Keratinocyte (primary cell): Measurements from ENCODE around the gene KCNC1. TPM values are rescaled to one million over a fixed set of nuclear protein-coding genes. Genes with fewer than 3 reads are reported as not detected.

ENCODE experiments used
- DNase-seq: peaks from one replicate; pipeline ENCODE4 v3.0.0-alpha.2; 2011; ENCODE audit warnings: low read depth, missing footprints, low spot score
- FAIRE-seq: peaks from 2 replicates; lab custom pipeline; 2011; peaks lifted over from hg19 to GRCh38; lab: Jason Lieb, UNC
- H2AFZ ChIP-seq: 2 replicates; pipeline ENCODE4 v1.6.0; 2012; ENCODE audit warnings: low read length, control low read depth, inconsistent platforms; ENCODE audit not compliant: control insufficient read depth
- H3K27ac ChIP-seq: 2 replicates; pipeline ENCODE4 v1.5.1; 2011; ENCODE audit warnings: low read length; ENCODE audit not compliant: control insufficient read depth, insufficient read depth
- H3K27me3 ChIP-seq: 3 replicates; pipeline ENCODE4 v1.6.0; 2011; ENCODE audit warnings: low read length; ENCODE audit not compliant: control insufficient read depth, insufficient read depth; ENCODE audit errors: extremely low read depth
- H3K36me3 ChIP-seq, 2 experiments: 2 replicates in 1 of 2; 3 replicates in 1 of 2; pipeline ENCODE4 v1.5.1; 2011; ENCODE audit warnings: low read length in 2 of 2, mild to moderate bottlenecking in 1 of 2; ENCODE audit not compliant: control insufficient read depth in 2 of 2, insufficient read depth in 2 of 2; ENCODE audit errors: extremely low read depth in 1 of 2
- H3K4me1 ChIP-seq: 3 replicates; pipeline ENCODE4 v1.5.1; 2011; ENCODE audit warnings: low read length; ENCODE audit not compliant: control insufficient read depth, insufficient read depth; ENCODE audit errors: extremely low read depth
- H3K4me2 ChIP-seq: 3 replicates; pipeline ENCODE4 v1.6.0; 2011; ENCODE audit warnings: low read depth, low read length; ENCODE audit not compliant: control insufficient read depth, insufficient read depth; ENCODE audit errors: extremely low read depth
- H3K4me3 ChIP-seq, 3 experiments: fragments of 200-600 bp in 1 of 3; sonication (generic) in 1 of 3; 2 replicates in 2 of 3; 3 replicates in 1 of 3; pipeline ENCODE4 v1.5.1; 2011 to 2016; ENCODE audit warnings: low read length in 3 of 3, mild to moderate bottlenecking in 3 of 3, control low read depth in 2 of 3, inconsistent platforms in 1 of 3, low read depth in 1 of 3, mixed read lengths in 1 of 3, mixed run types in 1 of 3, moderate library complexity in 1 of 3; ENCODE audit not compliant: control insufficient read depth in 2 of 3, insufficient read depth in 2 of 3; ENCODE audit errors: extremely low read depth in 1 of 3
- H3K79me2 ChIP-seq: 2 replicates; pipeline ENCODE4 v1.6.0; 2012; ENCODE audit warnings: low read length; ENCODE audit not compliant: control insufficient read depth, insufficient read depth
- H3K9ac ChIP-seq: 3 replicates; pipeline ENCODE4 v1.6.0; 2011; ENCODE audit warnings: low read length; ENCODE audit not compliant: control insufficient read depth, insufficient read depth; ENCODE audit errors: extremely low read depth
- H3K9me1 ChIP-seq: 3 replicates; pipeline ENCODE4 v1.6.0; 2011; ENCODE audit warnings: low read length; ENCODE audit not compliant: control insufficient read depth, insufficient read depth; ENCODE audit errors: extremely low read depth
- H3K9me3 ChIP-seq: 2 replicates; pipeline ENCODE4 v1.5.1; 2012; ENCODE audit warnings: low read depth, low read length; ENCODE audit not compliant: control insufficient read depth
- H4K20me1 ChIP-seq: 3 replicates; pipeline ENCODE4 v1.6.0; 2011; ENCODE audit warnings: low read length; ENCODE audit not compliant: control insufficient read depth, insufficient read depth; ENCODE audit errors: extremely low read depth
- CTCF ChIP-seq, 3 experiments: IDR thresholded peaks in 1 of 3; conservative IDR thresholded peaks in 1 of 3; optimal IDR thresholded peaks in 1 of 3; 2 replicates in 2 of 3; 3 replicates in 1 of 3; pipeline versions ENCODE3 to v1.5.1; 2011; ENCODE audit warnings: low read length in 3 of 3, mild to moderate bottlenecking in 3 of 3, moderate library complexity in 2 of 3, control low read depth in 1 of 3, inconsistent platforms in 1 of 3; ENCODE audit not compliant: insufficient read depth in 2 of 3; ENCODE audit errors: extremely low read depth in 1 of 3
- EZH2 ChIP-seq: IDR thresholded peaks from one replicate; pipeline ENCODE4 v1.6.1; 2012; ENCODE audit warnings: inconsistent platforms, mild to moderate bottlenecking, low read length, moderate library complexity
- dilution Hi-C: fragments of 300-500 bp; cut with MboI; formaldehyde crosslinking; loops from one replicate; pipeline ENCODE4 v1.7.0; 2020; ENCODE audit warnings: low sequenced_read_pairs; ENCODE audit not compliant: extremely low pct_ligation_motif_present
- polyA plus RNA-seq, 5 experiments: library from polyadenylated mRNA; depleted of rRNA in 3 of 5; stranded (reverse) in 3 of 5; stranded (forward) in 1 of 5; unstranded in 1 of 5; fragments of >200 nt; gene quantifications; 1 replicate in 1 of 5; 2 replicates in 3 of 5; 3 replicates in 1 of 5; pipeline versions ENCODE4 v1.2.1 to v1.2.3, GENCODE V29; 2011 to 2012; ENCODE audit warnings: missing spikeins in 2 of 5, low read depth in 1 of 5, low replicate concordance in 1 of 5

Gene KCNC1
- polyA plus RNA-seq, 1 donor (not counting 4 experiments of a cell fraction or from before 2014, with no cell fraction given): not detected

- Histone ChIP-seq H3K4me3 (no peak overlapping the region), H3K9me1 (no peaks in the 10 kb centered on the region), H3K36me3 (no peaks in the 10 kb centered on the region), H3K4me1 (no peaks in the 10 kb centered on the region), H3K27me3 (no peaks in the 10 kb centered on the region), H3K9ac (no peak overlapping the region), H3K27ac (no peak overlapping the region), H3K9me3 (no peaks in the 10 kb centered on the region), H3K4me2 (no peak overlapping the region), H3K79me2 (no peaks in the 10 kb centered on the region), H2AFZ (no peak overlapping the region), H4K20me1 (no peaks in the 10 kb centered on the region)
- FAIRE-seq: no peak
- dilution Hi-C loops: no loop called here
- no peak for DNase-seq
- TF ChIP-seq CTCF (optimal IDR thresholded peaks at IDR 0.05 in 1 of 3, IDR thresholded peaks at IDR 0.05 in 1 of 3, conservative IDR thresholded peaks at IDR 0.05 in 1 of 3; ENCODE audit: extremely low read depth in 1 of 3, insufficient read depth in 2 of 3, low read length in 3 of 3) (no peak), EZH2 (no peak)
These were observed 34.6 kb downstream of the KCNC1 start for GRCh38 chr11:17769218-17769617.

GRCh38 chr11:17770048-17770652, 35.6 kb downstream of the KCNC1 start:
- FAIRE-seq: no peak

More at GRCh38 chr11:17770048-17770652, 35.6 kb downstream of the KCNC1 start:
- H3K79me2 ChIP-seq: no peaks in the 10 kb centered on the region
- no peak overlapping the region for H2AFZ ChIP-seq
- H3K4me2 ChIP-seq: no peak overlapping the region
- H3K9me1 ChIP-seq: no peaks in the 10 kb centered on the region
- no peak for DNase-seq
- no peak overlapping the region for H3K4me3 ChIP-seq
- H3K9me3 ChIP-seq: no peaks in the 10 kb centered on the region
- no peak overlapping the region for H3K27ac ChIP-seq
- no peaks in the 10 kb centered on the region for H3K36me3 ChIP-seq
- no peaks in the 10 kb centered on the region for H3K4me1 ChIP-seq
- TF ChIP-seq EZH2: no peak
- peak in 1 of 3 experiments; percentile 20 for TF ChIP-seq CTCF (optimal IDR thresholded peaks at IDR 0.05 in 1 of 3, IDR thresholded peaks at IDR 0.05 in 1 of 3, conservative IDR thresholded peaks at IDR 0.05 in 1 of 3; ENCODE audit: extremely low read depth in 1 of 3, insufficient read depth in 2 of 3, low read length in 3 of 3)
- H4K20me1 ChIP-seq: no peaks in the 10 kb centered on the region
- no peak overlapping the region for H3K9ac ChIP-seq
- dilution Hi-C loops: no loop called here
- no peaks in the 10 kb centered on the region for H3K27me3 ChIP-seq
